DOHH2 (cell line): ENCODE results near the gene PCGF2.

Experiments
- CTCF ChIP-seq: fragments of 200-600 bp; sonication (generic); IDR thresholded peaks from one replicate; pipeline ENCODE4 v1.5.1; 2014; ENCODE audit warnings: antibody characterized with exemption, mild to moderate bottlenecking, low read depth, low read length; ENCODE audit not compliant: poor library complexity, severe bottlenecking
- EZH2phosphoT487 ChIP-seq: fragments of 200-600 bp; sonication (generic); IDR thresholded peaks from 2 replicates; pipeline ENCODE4 v1.6.1; 2017; ENCODE audit warnings: borderline replicate concordance, mild to moderate bottlenecking, antibody characterized with exemption, low read length, moderate library complexity, mixed read lengths

- TF ChIP-seq CTCF (no peak), EZH2phosphoT487 (no peak)
These were observed 2.4 kb upstream of the PCGF2 start for GRCh38 chr17:38750312-38751121.
